GM21526 (cell line): Measurements from ENCODE around the gene BMP4.

Source experiments
- ATAC-seq: cut with Tn5 transposase; IDR thresholded peaks from one replicate; pipeline ENCODE4 v1.9.1; 2021; ENCODE audit warnings: moderate library complexity; ENCODE audit not compliant: unreplicated experiment, low FRiP score

Gene BMP4

GRCh38 chr14:53967606-53968005, 11.0 kb upstream of the BMP4 start:
- ATAC-seq = no peak

- ATAC-seq = no peak
Observed at GRCh38 chr14:53964249-53964648, 7.6 kb upstream of the BMP4 start.

- no peak for ATAC-seq
Observed at GRCh38 chr14:53963320-53964227, 6.9 kb upstream of the BMP4 start.

GRCh38 chr14:53962953-53963319, 6.3 kb upstream of the BMP4 start:
- ATAC-seq = no peak

- ATAC-seq = no peak
Observed at GRCh38 chr14:53958628-53959027, 2.0 kb upstream of the BMP4 start.

- ATAC-seq = no peak
Observed at GRCh38 chr14:53957739-53958138, 1.1 kb upstream of the BMP4 start.

GRCh38 chr14:53955671-53956426, 776 bp downstream of the BMP4 start:
- ATAC-seq = no peak

GRCh38 chr14:53955229-53955556, 1.4 kb downstream of the BMP4 start:
- ATAC-seq = no peak

GRCh38 chr14:53954551-53955228, 1.9 kb downstream of the BMP4 start:
- ATAC-seq = no peak

- no peak for ATAC-seq
Observed at GRCh38 chr14:53953828-53954550, 2.6 kb downstream of the BMP4 start.

- no peak for ATAC-seq
Observed at GRCh38 chr14:53953002-53953827, 3.4 kb downstream of the BMP4 start.

- ATAC-seq = no peak
Observed at GRCh38 chr14:53952533-53952932, 4.1 kb downstream of the BMP4 start.

- no peak for ATAC-seq
Observed at GRCh38 chr14:53951627-53952303, 4.9 kb downstream of the BMP4 start.

GRCh38 chr14:53951243-53951626, 5.4 kb downstream of the BMP4 start:
- no peak for ATAC-seq

GRCh38 chr14:53950031-53950793, 6.4 kb downstream of the BMP4 start:
- ATAC-seq = no peak

GRCh38 chr14:53949201-53949600, 7.4 kb downstream of the BMP4 start:
- no peak for ATAC-seq

- no peak for ATAC-seq
Observed at GRCh38 chr14:53948205-53948884, 8.3 kb downstream of the BMP4 start.
